Endothelial cell (in vitro differentiated cells): ENCODE data around the gene ZNF248. TPM values are rescaled to one million over a fixed set of nuclear protein-coding genes. Genes with fewer than 3 reads are reported as not detected.

Source experiments
- DNase-seq: peaks from one replicate; pipeline ENCODE4 v3.0.0; 2021; ENCODE audit warnings: low spot score
- H3K27ac Mint-ChIP-seq: one replicate; pipeline ENCODE4 v1.8.0; 2021; ENCODE audit warnings: mixed read lengths, inconsistent platforms; ENCODE audit not compliant: unreplicated experiment
- H3K27me3 Mint-ChIP-seq: one replicate; pipeline ENCODE4 v1.8.0; 2021; ENCODE audit warnings: mild to moderate bottlenecking, moderate library complexity, mixed read lengths, inconsistent platforms; ENCODE audit not compliant: unreplicated experiment
- H3K36me3 Mint-ChIP-seq: one replicate; pipeline ENCODE4 v1.8.0; 2021; ENCODE audit warnings: mild to moderate bottlenecking, low read depth, mixed read lengths, inconsistent platforms; ENCODE audit not compliant: unreplicated experiment
- H3K4me1 Mint-ChIP-seq: one replicate; pipeline ENCODE4 v1.8.0; 2021; ENCODE audit warnings: mild to moderate bottlenecking, mixed read lengths, inconsistent platforms; ENCODE audit not compliant: unreplicated experiment
- H3K4me3 Mint-ChIP-seq: one replicate; pipeline ENCODE4 v1.8.0; 2021; ENCODE audit warnings: mild to moderate bottlenecking, mixed read lengths, inconsistent platforms; ENCODE audit not compliant: unreplicated experiment
- H3K9me3 Mint-ChIP-seq: one replicate; pipeline ENCODE4 v1.8.0; 2021; ENCODE audit warnings: mixed read lengths, inconsistent platforms; ENCODE audit not compliant: unreplicated experiment
- CTCF ChIP-seq: fragments of 200-600 bp; sonication (generic); IDR thresholded peaks from one replicate; pipeline ENCODE4 v1.5.0; 2021; ENCODE audit warnings: antibody characterized with exemption; ENCODE audit not compliant: unreplicated experiment
- total RNA-seq: library from RNA; stranded (reverse); fragmentation: NEBNext Ultra II Directional; extraction: Animal tissue kit (Norgen Biotek cat#: 25700); gene quantifications from one replicate; pipeline ENCODE4 v1.2.1, GENCODE V29; 2021; ENCODE audit not compliant: unreplicated experiment

ZNF248 gene
- total RNA-seq, 1 donor from 2014 or later: 6.3 TPM

- TF ChIP-seq CTCF: no peak
- Mint-ChIP-seq H3K9me3 (peaks cover 27% of the 10 kb centered on the region), H3K36me3 (peaks cover 10% of the 10 kb centered on the region), H3K4me1 (no peaks in the 10 kb centered on the region), H3K27ac (no peak overlapping the region), H3K27me3 (no peaks in the 10 kb centered on the region), H3K4me3 (no peak overlapping the region)
- DNase-seq: no peak
Measured at GRCh38 chr10:37784678-37785077, 72.7 kb downstream of the ZNF248 start.

- no peak for TF ChIP-seq CTCF
- H3K27me3 Mint-ChIP-seq: no peaks in the 10 kb centered on the region
- H3K27ac Mint-ChIP-seq: no peak overlapping the region
- no peak overlapping the region for H3K4me3 Mint-ChIP-seq
- H3K36me3 Mint-ChIP-seq: peaks cover 13% of the 10 kb centered on the region
- no peaks in the 10 kb centered on the region for H3K4me1 Mint-ChIP-seq
- DNase-seq: no peak
- H3K9me3 Mint-ChIP-seq: peaks cover 26% of the 10 kb centered on the region
Measured at GRCh38 chr10:37780536-37780935, 76.9 kb downstream of the ZNF248 start.

GRCh38 chr10:37777056-37777455 lies 80.4 kb downstream of the ZNF248 start:
- Mint-ChIP-seq H3K36me3 (peaks cover 4% of the 10 kb centered on the region), H3K4me1 (no peaks in the 10 kb centered on the region), H3K9me3 (peaks cover 19% of the 10 kb centered on the region), H3K27me3 (no peaks in the 10 kb centered on the region), H3K4me3 (no peak overlapping the region), H3K27ac (no peak overlapping the region)
- DNase-seq: no peak
- TF ChIP-seq CTCF: no peak

- Mint-ChIP-seq H3K27ac (no peak overlapping the region), H3K9me3 (peaks cover 13% of the 10 kb centered on the region), H3K36me3 (peaks cover 3% of the 10 kb centered on the region), H3K27me3 (no peaks in the 10 kb centered on the region), H3K4me1 (no peaks in the 10 kb centered on the region), H3K4me3 (no peak overlapping the region)
- DNase-seq: no peak
- TF ChIP-seq CTCF: no peak
Measured at GRCh38 chr10:37775612-37776011, 81.8 kb downstream of the ZNF248 start.

GRCh38 chr10:37774351-37774750 lies 83.1 kb downstream of the ZNF248 start:
- DNase-seq: no peak
- Mint-ChIP-seq H3K27me3 (peaks cover 1% of the 10 kb centered on the region), H3K4me1 (no peaks in the 10 kb centered on the region), H3K4me3 (no peak overlapping the region), H3K9me3 (peaks cover 13% of the 10 kb centered on the region), H3K36me3 (peaks cover 3% of the 10 kb centered on the region), H3K27ac (no peak overlapping the region)
- no peak for TF ChIP-seq CTCF
